GM19324 (cell line): ENCODE data around the gene EDRF1.

Experiments
- ATAC-seq: cut with Tn5 transposase; IDR thresholded peaks from one replicate; pipeline ENCODE4 v1.9.1; 2021; ENCODE audit warnings: mild to moderate bottlenecking, moderate library complexity; ENCODE audit not compliant: unreplicated experiment, low FRiP score

The EDRF1 gene

DNA sequence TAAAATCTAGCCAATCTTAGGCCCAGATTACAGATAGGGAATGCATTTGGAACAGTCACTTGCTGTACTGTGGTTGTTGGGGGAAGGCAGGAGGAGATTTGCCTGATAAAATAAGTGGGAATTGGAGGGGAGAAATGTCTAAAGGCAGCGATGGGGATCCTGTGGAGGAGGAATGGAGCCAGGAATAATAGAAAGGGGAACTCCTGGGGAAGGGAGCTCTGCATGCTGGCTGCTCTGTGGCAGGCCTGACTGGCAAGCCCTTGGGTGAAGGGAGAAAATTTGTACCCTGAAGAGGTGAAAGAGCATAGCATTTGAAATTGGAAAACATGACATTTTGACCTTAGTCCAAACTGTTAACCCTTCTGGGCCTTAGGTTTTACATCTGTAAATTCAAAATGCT lies 42.5 kb downstream of the EDRF1 start:
- ATAC-seq = no peak

DNA sequence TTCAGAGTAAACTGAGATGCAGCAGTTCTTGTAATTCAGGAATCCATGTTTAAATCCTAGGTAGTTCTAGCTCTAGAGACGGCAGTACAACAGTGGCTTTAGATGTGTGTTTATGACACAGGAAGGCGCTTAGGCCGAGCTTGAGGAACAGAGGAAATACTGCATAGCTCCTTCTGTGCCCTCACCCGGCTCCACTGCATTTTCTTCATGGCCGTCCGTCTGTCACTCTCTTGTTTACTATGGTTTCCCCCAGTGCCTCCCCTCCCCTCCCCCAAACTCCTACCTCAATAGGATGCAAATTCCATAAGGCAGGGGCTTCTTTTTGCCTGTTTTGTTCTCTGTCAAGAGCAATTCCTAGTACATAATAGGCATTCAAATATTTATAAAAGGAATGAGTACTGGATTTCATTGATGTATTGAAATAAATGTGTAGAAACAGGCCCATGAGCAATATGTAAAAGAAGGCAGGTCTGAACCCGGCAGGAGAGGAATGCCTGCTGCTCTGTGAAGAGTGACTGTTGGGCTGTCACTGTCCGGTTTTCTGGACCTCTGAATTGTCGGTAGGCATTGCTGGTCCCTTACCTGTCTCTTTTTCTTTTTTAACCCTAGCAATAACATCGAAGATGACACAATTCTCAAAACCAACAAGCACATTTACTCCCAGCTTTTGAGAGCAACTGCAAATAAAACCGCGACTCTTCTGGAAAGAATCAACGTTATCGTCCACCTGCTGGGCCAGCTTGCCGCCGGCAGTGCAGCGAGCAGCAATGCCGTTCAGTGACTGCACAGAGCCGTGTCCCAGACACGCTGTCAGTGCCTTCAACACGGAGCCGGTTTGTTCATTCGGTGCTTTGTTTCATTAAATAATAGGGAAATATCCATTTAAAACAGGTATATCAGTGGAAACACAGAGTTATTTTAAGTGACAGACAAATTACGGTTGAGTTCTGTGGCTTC lies 43.5 kb downstream of the EDRF1 start:
- ATAC-seq = no peak

DNA sequence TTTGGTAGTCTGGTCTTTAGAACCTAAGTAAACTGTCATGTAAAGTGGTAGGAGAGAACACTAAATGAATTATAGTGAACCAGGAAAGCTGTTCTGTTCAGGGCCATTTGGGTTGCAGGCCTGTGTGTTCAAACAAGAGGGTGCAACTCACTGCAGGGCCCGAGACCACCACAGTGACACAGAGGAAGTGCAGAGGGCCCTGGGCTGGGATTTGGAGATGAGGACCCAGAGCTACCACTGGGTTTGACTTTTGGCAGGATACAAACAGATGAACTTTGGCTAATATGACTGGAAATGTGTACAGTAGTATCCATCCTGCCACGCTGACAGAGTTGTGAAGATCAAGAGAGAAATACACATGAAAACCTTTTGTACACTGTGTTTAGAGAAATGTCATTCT lies 46.3 kb downstream of the EDRF1 start:
- ATAC-seq = no peak

DNA sequence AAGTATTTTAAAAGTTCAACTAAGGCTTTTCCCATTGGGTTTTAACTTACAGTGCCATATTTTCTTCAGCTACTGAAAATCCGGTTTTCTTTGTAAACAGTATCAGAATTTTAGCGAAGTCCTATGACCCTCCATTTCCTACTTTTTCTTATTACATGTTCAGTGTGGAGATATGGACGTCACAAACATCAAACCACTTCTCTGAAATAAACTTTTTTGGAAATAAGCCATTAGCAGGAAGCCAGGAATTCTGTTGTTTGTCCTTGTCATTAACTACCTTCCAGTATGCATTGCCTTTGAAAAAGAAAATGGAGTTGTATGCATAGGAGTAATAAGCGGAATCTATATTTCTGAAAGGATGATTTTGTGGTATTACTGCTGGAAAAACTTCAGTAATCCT lies 47.0 kb downstream of the EDRF1 start:
- ATAC-seq = no peak

DNA sequence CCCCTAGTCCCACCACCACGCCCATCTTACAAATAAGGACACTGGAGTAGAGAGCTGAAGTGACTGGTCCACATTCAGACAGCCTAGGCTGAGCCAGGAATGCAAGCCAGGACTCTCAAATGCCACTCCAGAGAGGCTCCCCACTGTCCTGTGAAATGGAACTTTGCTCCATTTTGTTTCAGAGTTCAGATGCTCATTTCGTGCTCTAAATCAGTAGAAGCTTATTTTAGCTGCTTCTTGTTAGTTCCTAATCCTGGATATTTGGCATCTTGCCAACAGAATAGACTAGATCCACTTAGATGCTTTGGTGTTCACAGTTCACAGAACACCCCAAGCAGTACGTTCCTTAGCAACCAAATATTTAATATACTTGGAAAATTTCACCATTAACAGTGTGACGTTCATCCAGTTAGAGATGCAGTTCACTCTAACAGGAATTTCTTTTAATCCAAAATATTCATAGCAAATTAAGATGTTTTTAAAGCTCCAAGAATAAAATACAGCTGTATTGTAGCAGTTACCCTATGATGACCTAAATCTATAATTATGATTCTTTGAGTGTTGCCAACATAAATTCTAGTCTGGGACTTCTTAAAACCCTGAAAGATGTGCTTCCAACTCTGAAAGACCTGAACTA lies 48.8 kb downstream of the EDRF1 start:
- ATAC-seq = no peak

GRCh38 chr10:125769175-125769574 lies 49.7 kb downstream of the EDRF1 start:
- ATAC-seq = no peak

- no peak for ATAC-seq
Measured at GRCh38 chr10:125770844-125771243, 51.3 kb downstream of the EDRF1 start.

DNA sequence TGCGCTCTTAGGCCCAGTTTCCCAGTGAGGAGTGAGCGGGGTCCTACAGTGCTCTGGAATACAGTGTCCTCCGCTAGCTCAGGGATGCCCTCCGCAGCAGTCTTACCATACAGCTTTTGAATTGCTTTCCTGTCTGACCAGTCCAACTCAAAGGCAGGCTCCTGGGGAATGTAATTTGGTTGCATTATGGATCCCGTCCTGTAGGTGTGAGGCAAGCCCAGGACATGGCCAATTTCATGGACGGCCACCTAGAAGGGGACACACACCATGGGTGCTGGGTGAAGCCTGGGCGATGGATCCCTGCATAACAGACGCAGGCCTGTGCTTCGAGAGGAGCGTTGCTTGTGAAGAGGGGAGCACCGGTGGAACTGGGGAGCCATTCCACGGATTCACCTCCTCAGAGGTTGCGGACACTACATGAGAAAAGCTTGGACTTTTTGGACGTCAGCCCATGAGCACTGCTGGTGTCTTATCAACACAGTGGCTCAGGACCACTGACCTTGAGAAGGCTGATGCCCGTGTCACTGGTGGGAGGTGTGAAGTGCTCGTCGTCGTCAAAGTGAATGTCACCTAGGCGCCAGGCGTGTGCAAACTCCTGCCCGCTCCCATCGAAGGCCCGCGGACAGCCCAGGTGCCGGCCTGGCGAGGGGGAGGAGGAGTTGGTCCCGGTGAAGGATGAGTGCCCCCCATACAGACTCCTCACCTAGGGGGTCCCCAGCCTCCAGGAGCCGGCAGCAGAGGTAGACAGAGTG lies 52.8 kb downstream of the EDRF1 start:
- ATAC-seq = no peak

- ATAC-seq = no peak
Measured at GRCh38 chr10:125772864-125773180, 53.3 kb downstream of the EDRF1 start.

GRCh38 chr10:125773687-125774543 lies 54.4 kb downstream of the EDRF1 start:
- no peak for ATAC-seq

GRCh38 chr10:125774581-125775191 lies 55.2 kb downstream of the EDRF1 start:
- ATAC-seq = no peak

DNA sequence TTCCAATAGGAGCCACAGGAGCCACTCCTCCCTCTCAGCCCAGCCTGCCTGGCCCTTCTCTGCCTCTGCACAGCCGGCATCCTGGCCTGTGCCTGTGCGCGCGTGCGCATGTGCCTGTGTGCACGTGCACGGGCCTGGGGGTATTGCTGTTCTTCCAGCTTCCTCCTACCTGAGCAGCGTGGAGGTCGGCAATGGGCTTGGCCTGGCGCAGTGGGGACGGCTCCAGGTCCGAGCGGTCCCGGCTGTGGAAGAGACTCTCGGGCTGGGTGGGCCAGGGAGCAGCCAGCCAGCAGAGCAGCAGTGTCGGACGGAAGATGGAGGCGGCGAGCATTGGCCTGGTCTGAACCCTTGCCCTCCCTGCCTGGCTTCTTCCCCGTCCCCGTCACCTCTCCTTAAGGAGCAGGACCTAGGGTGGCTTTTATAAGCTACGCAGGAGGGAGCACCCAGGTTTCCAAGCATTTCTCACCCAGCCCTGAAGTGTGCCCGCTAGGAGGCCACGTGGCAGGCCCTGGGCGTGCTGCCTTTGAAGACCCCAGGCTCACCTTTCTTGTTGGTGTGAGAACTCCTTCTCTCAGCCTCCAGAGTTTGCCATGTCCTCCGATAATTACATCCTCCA lies 56.1 kb downstream of the EDRF1 start, which contains the start of gene MMP21:
Gene MMP21 (minus strand): TSS at position 331 of the 616 bp plus-strand sequence. CDS start 0 bp downstream, at position 331.
- no peak for ATAC-seq

DNA sequence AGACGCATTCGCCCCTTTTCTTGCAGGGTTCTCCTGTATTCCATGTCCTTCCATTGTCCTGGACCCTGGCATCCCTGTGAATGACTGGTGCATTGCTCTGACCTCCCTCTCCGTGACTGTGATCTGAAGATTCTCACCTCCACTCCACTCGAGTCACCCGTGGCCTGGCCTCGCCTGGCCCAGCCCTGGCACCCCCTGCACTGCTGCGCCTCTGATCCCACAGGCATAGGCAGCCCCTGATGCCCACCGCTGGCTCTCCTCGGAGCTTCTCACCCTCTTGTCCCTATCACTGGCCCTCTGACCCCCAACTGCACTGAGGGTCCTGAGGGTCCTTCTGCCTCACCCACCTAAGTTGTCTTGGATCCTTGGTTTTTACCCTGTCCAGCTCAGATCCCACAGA lies 58.3 kb downstream of the EDRF1 start:
- no peak for ATAC-seq

DNA sequence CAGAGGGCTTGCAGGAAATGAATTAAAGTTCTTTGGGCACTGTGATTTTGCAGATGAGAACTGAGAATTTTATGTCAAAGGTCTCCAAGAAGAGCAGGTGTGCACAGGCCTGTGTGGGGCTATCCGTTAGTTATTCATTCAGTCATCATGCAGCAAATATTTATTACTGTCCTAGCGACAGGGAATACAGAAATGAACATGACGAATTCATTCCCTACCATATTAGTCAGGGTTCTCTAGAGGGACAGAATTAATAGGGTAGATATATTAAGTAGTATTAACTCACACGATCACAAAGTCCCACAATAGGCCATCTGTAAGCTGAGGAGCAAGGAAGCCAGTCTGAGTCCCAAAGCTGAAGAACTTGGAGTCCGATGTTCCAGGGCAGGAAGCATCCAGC lies 59.0 kb downstream of the EDRF1 start:
- ATAC-seq = no peak

DNA sequence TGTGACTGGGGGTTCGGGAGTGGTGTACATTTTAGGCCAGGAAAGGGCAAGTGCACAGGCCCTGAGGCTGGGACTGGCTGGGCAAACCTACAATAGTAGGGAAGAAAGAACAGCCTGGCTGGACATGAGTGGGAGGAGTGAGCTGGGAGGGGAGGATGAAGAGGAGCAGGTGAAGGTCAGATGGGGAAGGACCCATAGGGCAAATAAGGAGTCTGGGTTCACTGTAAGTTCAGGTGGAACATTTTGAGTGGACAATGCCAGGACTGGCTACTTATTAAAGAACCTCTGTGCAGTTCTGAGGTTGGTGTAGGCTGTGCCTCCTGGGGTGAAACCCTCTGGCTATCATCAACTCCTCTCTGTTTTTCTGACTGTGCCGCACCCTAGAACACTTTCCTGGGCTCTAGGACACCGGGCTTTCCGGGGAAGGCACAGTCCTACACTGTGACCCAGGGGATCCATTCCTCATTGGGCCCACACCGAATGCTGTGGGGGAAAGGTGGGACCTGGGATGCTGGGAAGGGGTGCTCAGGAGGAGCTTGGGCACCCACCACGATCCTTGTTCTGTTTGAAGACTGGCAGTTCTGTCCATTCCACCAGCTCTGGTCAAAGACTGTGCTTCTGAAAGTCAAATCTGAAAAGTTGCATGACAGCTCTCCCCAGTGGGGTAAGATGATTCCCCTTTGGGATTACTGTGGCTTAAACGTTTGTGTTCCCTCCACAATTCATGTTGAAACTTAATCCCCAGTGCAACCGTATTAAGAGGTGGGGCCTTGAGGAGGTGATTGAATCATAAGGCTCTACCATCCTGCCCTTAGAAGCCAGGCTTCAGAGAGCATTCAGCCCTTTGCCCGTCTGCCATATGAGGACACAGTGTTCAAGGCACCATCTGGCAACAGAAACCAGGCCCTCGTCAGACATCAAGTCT lies 60.2 kb downstream of the EDRF1 start:
- no peak for ATAC-seq

GRCh38 chr10:125781374-125781773 lies 61.9 kb downstream of the EDRF1 start:
- no peak for ATAC-seq

DNA sequence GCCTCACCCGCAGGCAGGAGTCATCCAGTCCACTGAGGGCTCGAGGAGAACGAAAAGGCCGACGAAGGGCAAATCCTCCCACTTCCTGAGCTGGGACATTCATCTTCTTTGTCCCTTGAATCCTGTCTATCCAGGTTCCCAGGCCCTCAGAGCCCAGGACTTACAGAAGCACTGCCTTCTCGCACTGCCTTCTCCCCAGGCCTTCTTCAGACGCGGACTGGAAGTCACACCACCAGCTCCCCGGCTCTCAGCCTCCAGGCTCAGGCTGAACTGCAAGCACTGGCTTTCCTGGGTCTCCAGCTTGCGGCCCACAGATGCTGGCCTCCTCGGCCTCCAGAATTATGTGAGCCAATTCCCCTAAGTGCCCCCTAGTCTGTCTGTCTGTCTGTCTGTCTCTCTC lies 62.5 kb downstream of the EDRF1 start:
- no peak for ATAC-seq

DNA sequence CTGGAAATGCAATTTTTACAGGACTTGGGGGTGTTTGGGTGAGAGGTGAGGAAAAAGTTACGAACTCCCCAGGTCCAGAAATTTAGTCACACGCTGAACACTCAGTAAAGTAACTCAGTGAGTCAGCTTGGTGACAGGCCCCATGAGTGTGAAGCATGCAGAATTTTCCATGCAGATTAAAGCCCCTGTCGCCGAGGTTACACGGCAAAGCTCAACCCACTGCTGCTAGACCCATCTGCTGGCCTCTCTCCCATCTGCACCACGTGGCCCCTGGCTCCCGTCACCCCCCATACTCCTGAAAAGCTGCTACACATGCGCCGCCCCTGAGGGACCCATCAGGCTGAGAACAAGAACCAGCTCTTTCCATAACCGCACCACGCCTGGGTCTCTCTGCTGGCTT lies 63.1 kb downstream of the EDRF1 start:
- no peak for ATAC-seq
